Upper lobe of right lung (tissue), 1 donor: ENCODE measurements around the gene SPNS1. TPM values are rescaled to one million over a fixed set of nuclear protein-coding genes. Genes with fewer than 3 reads are reported as not detected.
"Not testable (repeated sequence)": the region's sequence is repeated elsewhere in the genome, so short reads cannot be mapped to it uniquely, and the experiment has no call there.

ENCODE experiments used
- ATAC-seq: fragments of 200-7000 bp; cut with Tn5 transposase; one replicate; pipeline ENCODE4 v1.9.1; 2020; ENCODE audit warnings: mild to moderate bottlenecking, moderate library complexity
- DNase-seq: peaks from one replicate; pipeline ENCODE4 v3.0.0-alpha.2; 2020
- H3K27ac ChIP-seq: fragments of 200-600 bp; one replicate; pipeline ENCODE4 v1.8.0; 2022
- H3K27me3 ChIP-seq: fragments of 200-600 bp; one replicate; pipeline ENCODE4 v1.8.0; 2022; ENCODE audit warnings: mild to moderate bottlenecking
- H3K36me3 ChIP-seq: fragments of 200-600 bp; one replicate; pipeline ENCODE4 v1.8.0; 2022
- H3K4me1 ChIP-seq: fragments of 200-600 bp; one replicate; pipeline ENCODE4 v1.8.0; 2022
- H3K4me3 ChIP-seq: fragments of 200-600 bp; one replicate; pipeline ENCODE4 v1.8.0; 2022; ENCODE audit warnings: mild to moderate bottlenecking
- H3K9me3 ChIP-seq: fragments of 200-600 bp; one replicate; pipeline ENCODE4 v1.8.0; 2022
- intact Hi-C: fragments of 100-400 bp; cut with DNase I; formaldehyde crosslinking; loops from one replicate; pipeline ENCODE4 v1.11.0; 2022
- total RNA-seq: library from RNA; stranded (reverse); fragmentation: NEBNext Ultra II Directional; extraction: Animal tissue kit (Norgen Biotek cat#: 25700); gene quantifications from one replicate; pipeline ENCODE4 v1.2.1, GENCODE V29; 2021
- TF ChIP-seq, protein P1 (sequence below): fragments of 200-600 bp; IDR thresholded peaks from one replicate; pipeline ENCODE4 v1.8.0; 2022; ENCODE audit warnings: antibody characterized with exemption
- donor health status: DM: no; HTN: yes; CAD: no; lungs with severe emphysema.

SPNS1 gene
- total RNA-seq, 1 donor from 2014 or later, result 52.2 TPM

DNA sequence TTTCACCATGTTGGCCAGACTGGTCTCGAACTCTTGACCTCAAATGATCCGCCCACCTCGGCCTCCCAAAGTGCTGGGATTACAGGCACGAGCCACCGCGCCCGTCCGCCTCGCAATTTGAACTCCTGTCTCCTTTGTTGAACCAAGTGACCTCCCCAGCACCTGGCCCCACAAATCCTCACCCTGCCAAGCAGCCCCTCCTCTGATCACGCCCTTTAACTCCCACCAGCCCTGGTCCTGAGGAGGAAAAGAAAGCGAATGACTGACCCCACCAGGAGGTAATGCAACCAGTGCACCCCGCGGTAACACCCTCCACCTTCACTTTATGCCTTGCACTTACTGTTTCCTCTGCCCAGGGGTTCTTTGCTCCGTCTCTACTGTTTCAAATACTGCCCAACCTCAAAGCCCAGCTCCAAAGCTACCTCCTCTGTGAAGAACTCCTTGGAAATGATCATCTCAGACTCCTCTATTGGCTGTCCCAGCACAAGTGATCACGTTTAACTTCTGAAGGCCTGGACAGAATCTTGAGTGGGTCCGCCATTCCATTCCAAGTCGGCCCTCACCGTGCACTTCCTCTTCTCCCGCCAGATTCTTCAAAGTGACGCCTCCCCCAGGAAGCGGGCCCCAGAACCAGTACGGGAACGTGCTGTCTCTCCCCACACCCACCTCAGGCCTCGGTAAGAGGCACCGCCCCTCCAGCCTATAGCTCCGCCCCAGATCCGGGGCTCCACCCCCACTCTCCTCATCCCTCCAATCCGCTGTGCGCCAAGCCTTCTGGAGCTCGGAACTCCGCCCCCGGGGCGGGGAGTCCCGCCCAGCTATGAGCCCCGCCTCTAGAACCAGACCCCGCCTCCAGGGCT lies 38.4 kb upstream of the SPNS1 start:
- DNase-seq (peak; percentile 92), ATAC-seq (peak; percentile 99)
- TF ChIP-seq, protein P1, sequence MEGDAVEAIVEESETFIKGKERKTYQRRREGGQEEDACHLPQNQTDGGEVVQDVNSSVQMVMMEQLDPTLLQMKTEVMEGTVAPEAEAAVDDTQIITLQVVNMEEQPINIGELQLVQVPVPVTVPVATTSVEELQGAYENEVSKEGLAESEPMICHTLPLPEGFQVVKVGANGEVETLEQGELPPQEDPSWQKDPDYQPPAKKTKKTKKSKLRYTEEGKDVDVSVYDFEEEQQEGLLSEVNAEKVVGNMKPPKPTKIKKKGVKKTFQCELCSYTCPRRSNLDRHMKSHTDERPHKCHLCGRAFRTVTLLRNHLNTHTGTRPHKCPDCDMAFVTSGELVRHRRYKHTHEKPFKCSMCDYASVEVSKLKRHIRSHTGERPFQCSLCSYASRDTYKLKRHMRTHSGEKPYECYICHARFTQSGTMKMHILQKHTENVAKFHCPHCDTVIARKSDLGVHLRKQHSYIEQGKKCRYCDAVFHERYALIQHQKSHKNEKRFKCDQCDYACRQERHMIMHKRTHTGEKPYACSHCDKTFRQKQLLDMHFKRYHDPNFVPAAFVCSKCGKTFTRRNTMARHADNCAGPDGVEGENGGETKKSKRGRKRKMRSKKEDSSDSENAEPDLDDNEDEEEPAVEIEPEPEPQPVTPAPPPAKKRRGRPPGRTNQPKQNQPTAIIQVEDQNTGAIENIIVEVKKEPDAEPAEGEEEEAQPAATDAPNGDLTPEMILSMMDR, result no peak
- Histone ChIP-seq H3K4me3 (peak overlapping the region; percentile 29), H3K36me3 (no peaks in the 10 kb centered on the region), H3K27ac (no peak overlapping the region), H3K4me1 (no peaks in the 10 kb centered on the region), H3K9me3 (no peaks in the 10 kb centered on the region), H3K27me3 (no peaks in the 10 kb centered on the region)
- intact Hi-C loops, result no loop called here

GRCh38 chr16:28936784-28937155 lies 37.8 kb upstream of the SPNS1 start:
- Histone ChIP-seq H3K4me1 (no peaks in the 10 kb centered on the region), H3K4me3 (no peak overlapping the region), H3K27me3 (no peaks in the 10 kb centered on the region), H3K9me3 (no peaks in the 10 kb centered on the region), H3K27ac (no peak overlapping the region), H3K36me3 (no peaks in the 10 kb centered on the region)
- TF ChIP-seq, protein P1, result no peak
- intact Hi-C loops, result no loop called here
- ATAC-seq, result no peak
- DNase-seq, result no peak

DNA sequence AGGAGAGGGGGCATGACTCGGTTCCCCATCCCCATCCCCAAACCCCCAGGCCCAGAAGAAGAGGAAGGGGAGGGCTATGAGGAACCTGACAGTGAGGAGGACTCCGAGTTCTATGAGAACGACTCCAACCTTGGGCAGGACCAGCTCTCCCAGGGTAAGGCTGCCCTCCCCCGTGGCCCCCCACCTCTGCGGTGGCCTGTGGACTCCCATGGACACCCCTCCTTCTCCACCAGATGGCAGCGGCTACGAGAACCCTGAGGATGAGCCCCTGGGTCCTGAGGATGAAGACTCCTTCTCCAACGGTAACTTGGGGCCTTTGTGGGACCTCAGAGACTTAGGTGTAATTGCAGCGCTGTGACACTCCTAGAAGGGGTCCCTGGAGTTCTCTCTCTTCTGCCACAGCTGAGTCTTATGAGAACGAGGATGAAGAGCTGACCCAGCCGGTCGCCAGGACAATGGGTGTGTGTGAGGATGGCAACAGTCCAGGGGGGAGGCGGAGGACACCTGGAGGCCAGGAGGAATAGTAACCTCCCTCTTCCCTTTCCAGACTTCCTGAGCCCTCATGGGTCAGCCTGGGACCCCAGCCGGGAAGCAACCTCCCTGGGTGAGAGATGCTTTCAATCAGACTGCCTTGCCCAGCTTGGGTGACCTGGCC lies 37.2 kb upstream of the SPNS1 start:
- H3K27ac ChIP-seq, result no peak overlapping the region
- H3K4me1 ChIP-seq, result no peaks in the 10 kb centered on the region
- ATAC-seq (no peak), DNase-seq (no peak)
- no peaks in the 10 kb centered on the region for H3K9me3 ChIP-seq
- H3K27me3 ChIP-seq, result no peaks in the 10 kb centered on the region
- TF ChIP-seq, protein P1, result no peak
- no peaks in the 10 kb centered on the region for H3K36me3 ChIP-seq
- intact Hi-C loops, result no loop called here
- no peak overlapping the region for H3K4me3 ChIP-seq

- ATAC-seq, result no peak
- no peak overlapping the region for H3K4me3 ChIP-seq
- no peak for DNase-seq
- H3K9me3 ChIP-seq, result no peaks in the 10 kb centered on the region
- no peaks in the 10 kb centered on the region for H3K27me3 ChIP-seq
- intact Hi-C loops, result no loop called here
- TF ChIP-seq, protein P1, result no peak
- no peaks in the 10 kb centered on the region for H3K4me1 ChIP-seq
- no peak overlapping the region for H3K27ac ChIP-seq
- H3K36me3 ChIP-seq, result no peaks in the 10 kb centered on the region
Measured at GRCh38 chr16:28938721-28939120, 35.9 kb upstream of the SPNS1 start.

GRCh38 chr16:28939825-28940224 lies 34.8 kb upstream of the SPNS1 start:
- H3K4me1 ChIP-seq, H3K4me3 ChIP-seq, intact Hi-C loops, H3K9me3 ChIP-seq, H3K27me3 ChIP-seq, DNase-seq, H3K27ac ChIP-seq, H3K36me3 ChIP-seq, ATAC-seq: not testable (repeated sequence)

- intact Hi-C loops, result no loop called here
- H3K4me3 ChIP-seq, result no peak overlapping the region
- peaks cover 11% of the 10 kb centered on the region for H3K4me1 ChIP-seq
- H3K36me3 ChIP-seq, result no peaks in the 10 kb centered on the region
- no peaks in the 10 kb centered on the region for H3K9me3 ChIP-seq
- H3K27me3 ChIP-seq, result no peaks in the 10 kb centered on the region
- no peak overlapping the region for H3K27ac ChIP-seq
- TF ChIP-seq, protein P1, result no peak
- DNase-seq, result no peak
- no peak for ATAC-seq
Measured at GRCh38 chr16:28943281-28943680, 31.3 kb upstream of the SPNS1 start.
